HG03354 (cell line): ENCODE measurements around the gene ADAM10.
"Not testable (repeated sequence)": the region's sequence is repeated elsewhere in the genome, so short reads cannot be mapped to it uniquely, and the experiment has no call there.

Source experiments
- ATAC-seq: cut with Tn5 transposase; IDR thresholded peaks from one replicate; pipeline ENCODE4 v1.9.1; 2021; ENCODE audit warnings: mild to moderate bottlenecking; ENCODE audit not compliant: unreplicated experiment, poor library complexity, severe bottlenecking

Gene ADAM10

GRCh38 chr15:58626378-58626777 is 123.1 kb downstream of the ADAM10 start:
- no peak for ATAC-seq

- no peak for ATAC-seq
Measured at GRCh38 chr15:58622877-58623276, 126.6 kb downstream of the ADAM10 start.

GRCh38 chr15:58620268-58620667 is 129.2 kb downstream of the ADAM10 start:
- ATAC-seq: not testable (repeated sequence)

GRCh38 chr15:58616171-58616570 is 133.3 kb downstream of the ADAM10 start:
- ATAC-seq: no peak

GRCh38 chr15:58611731-58612676 is 137.5 kb downstream of the ADAM10 start:
- no peak for ATAC-seq

GRCh38 chr15:58608711-58609110 is 140.8 kb downstream of the ADAM10 start:
- no peak for ATAC-seq

GRCh38 chr15:58608129-58608590 is 141.3 kb downstream of the ADAM10 start:
- no peak for ATAC-seq

GRCh38 chr15:58606577-58607080 is 142.9 kb downstream of the ADAM10 start:
- ATAC-seq: no peak

GRCh38 chr15:58605931-58606530 is 143.5 kb downstream of the ADAM10 start:
- no peak for ATAC-seq

GRCh38 chr15:58604455-58604923 is 145.0 kb downstream of the ADAM10 start:
- no peak for ATAC-seq

- not testable (repeated sequence) for ATAC-seq
Measured at GRCh38 chr15:58603927-58604326, 145.6 kb downstream of the ADAM10 start.

- no peak for ATAC-seq
Measured at GRCh38 chr15:58602823-58603222, 146.7 kb downstream of the ADAM10 start.

- ATAC-seq: no peak
Measured at GRCh38 chr15:58598829-58599210, 150.7 kb downstream of the ADAM10 start.

- no peak for ATAC-seq
Measured at GRCh38 chr15:58597943-58598828, 151.3 kb downstream of the ADAM10 start.

GRCh38 chr15:58595516-58596263 is 153.8 kb downstream of the ADAM10 start:
- no peak for ATAC-seq

GRCh38 chr15:58594898-58595297 is 154.6 kb downstream of the ADAM10 start:
- ATAC-seq: no peak

GRCh38 chr15:58593870-58594269 is 155.6 kb downstream of the ADAM10 start:
- no peak for ATAC-seq

- no peak for ATAC-seq
Measured at GRCh38 chr15:58590926-58591325, 158.6 kb downstream of the ADAM10 start.

GRCh38 chr15:58590236-58590635 is 159.3 kb downstream of the ADAM10 start:
- ATAC-seq: no peak
